HG02973 (cell line): ENCODE data around the gene AREG.
"Not testable (repeated sequence)": the region's sequence is repeated elsewhere in the genome, so short reads cannot be mapped to it uniquely, and the experiment has no call there.

Source experiments
- ATAC-seq: cut with Tn5 transposase; IDR thresholded peaks from one replicate; pipeline ENCODE4 v1.9.1; 2021; ENCODE audit warnings: moderate library complexity; ENCODE audit not compliant: unreplicated experiment

Gene AREG, protein sequence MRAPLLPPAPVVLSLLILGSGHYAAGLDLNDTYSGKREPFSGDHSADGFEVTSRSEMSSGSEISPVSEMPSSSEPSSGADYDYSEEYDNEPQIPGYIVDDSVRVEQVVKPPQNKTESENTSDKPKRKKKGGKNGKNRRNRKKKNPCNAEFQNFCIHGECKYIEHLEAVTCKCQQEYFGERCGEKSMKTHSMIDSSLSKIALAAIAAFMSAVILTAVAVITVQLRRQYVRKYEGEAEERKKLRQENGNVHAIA

DNA sequence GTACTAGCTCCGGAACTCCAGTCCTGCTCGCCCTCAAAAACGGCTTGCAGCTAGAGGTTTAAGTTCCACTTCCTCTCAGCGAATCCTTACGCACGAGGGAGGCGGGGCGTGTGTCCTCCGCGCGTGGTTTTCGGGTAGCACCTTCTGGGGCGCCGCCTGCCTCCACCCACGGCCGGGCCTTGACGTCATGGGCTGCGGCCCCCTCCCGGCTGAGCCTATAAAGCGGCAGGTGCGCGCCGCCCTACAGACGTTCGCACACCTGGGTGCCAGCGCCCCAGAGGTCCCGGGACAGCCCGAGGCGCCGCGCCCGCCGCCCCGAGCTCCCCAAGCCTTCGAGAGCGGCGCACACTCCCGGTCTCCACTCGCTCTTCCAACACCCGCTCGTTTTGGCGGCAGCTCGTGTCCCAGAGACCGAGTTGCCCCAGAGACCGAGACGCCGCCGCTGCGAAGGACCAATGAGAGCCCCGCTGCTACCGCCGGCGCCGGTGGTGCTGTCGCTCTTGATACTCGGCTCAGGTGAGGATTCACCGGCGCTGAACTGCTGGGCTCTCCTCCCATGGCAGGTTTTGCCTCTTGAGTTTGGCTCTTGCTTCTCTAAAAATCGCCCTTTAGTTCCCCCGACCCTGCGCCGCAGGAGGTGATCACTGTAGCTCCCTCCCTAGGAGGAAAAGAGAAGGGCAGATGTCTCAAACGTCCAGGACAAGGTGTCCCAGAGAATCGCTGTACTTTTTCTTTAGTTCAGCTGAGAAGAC, at the start of gene AREG:
Gene AREG (plus strand): TSS at position 246 of the 752 bp plus-strand sequence. CDS start 210 bp downstream, at position 456.
- peak; percentile 84 for ATAC-seq

DNA sequence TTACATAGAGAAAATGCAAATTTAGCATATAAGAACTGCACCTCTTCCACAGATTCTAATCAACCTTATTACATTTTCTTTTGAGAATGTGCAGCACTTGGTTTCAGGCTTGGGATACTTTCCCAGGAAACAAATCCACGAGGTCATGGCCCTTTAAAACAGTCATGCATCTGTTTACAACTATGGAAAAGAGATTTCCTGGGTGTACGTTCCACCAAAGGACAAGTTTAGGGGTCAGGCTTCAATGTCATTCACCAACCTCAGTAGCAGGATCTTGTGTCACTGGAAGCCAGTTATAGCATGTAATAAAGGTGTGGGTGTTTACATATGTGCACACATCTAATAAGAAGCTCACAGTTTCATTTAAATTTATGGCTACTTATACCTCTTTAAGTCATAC, 49.3 kb upstream of the AREG start:
- ATAC-seq: no peak

DNA sequence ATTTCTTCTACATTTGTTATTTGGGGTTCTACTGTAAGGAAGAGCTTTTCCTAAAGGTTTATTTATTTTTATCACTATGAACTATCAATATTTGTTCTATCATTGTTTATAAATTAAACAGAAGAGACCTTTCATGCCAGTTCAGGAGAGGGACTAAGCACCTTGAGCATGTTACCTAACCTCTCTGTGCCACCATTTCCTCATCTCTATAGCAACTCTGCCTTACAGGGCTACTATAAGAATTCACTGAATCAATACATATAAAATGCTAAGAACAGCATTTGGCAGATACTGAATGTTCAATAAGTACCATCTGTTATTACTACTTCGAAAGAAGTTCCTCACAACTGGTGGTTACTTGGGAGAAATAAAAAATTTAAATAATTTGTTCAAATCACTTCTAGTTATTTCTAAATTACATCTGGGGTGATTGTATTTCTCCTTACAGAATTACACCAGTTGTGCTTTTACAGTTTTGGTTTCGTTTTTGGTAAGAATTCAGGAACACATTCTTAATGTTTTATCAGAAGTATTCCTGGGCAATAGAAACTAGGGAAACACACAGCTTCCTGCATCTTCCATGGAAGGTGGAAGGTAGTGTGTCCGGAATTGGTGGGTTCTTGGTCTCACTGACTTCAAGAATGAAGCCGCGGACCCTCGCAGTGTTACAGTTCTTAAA, 47.0 kb upstream of the AREG start:
- ATAC-seq: no peak

- not testable (repeated sequence) for ATAC-seq
Measured at GRCh38 chr4:74398894-74399589, 45.9 kb upstream of the AREG start.

- no peak for ATAC-seq
Measured at GRCh38 chr4:74400395-74400794, 44.5 kb upstream of the AREG start.

DNA sequence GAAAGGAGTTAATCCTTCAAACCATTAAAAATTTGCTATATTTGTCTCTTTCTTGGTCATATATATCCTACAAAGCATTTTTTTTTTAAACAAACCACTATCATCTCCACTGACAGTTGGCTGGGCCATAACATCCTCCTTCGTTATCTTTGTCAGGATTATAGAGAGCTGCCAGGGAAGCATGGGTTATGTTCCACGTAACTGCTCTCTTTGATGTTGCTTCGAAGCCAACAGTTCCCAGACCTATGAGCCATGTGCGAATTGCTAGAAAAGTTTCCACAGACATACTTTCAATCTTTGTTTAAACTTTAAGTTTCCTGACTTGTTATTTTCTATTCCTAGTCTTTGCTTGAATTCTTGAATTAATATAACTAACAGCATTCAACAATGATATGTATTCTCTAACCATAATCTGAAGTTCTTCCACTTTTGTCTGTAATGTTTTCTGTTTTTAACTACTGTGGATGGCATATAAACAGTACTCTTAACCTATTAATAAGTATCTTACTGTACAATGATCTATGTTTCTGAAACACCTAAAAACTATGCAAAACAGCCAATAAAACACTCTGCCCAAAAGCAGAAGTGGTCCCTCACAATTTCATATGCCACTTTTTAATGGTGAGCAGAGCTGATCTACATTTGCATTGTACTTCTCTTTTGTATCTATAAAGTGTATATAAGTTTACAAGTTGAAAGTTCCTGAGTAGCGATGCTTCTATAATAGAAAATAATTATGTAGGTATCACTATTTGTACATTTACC, 42.1 kb upstream of the AREG start:
- peak; percentile 90 for ATAC-seq

- ATAC-seq: no peak
Measured at GRCh38 chr4:74407891-74408290, 37.0 kb upstream of the AREG start.

GRCh38 chr4:74408639-74409038, 36.3 kb upstream of the AREG start:
- ATAC-seq: no peak

DNA sequence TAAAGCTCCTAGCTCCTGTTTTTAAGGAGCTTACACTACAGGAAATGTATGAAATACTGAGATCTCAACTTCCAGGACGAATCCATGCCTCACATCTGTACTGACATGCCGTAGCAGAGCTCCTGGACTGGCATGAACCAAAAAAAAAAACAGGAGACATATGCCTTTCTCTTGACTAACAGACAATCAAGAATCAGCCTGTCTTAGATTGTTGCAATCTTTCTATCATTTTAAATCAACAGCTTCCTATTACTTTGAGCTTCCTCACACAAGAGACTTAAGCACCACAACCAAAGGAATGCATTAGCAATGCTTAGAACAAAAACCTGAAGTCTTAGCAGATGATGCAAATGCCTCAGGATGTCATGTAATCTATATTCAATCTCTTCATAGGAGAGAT, 34.7 kb upstream of the AREG start:
- no peak for ATAC-seq

DNA sequence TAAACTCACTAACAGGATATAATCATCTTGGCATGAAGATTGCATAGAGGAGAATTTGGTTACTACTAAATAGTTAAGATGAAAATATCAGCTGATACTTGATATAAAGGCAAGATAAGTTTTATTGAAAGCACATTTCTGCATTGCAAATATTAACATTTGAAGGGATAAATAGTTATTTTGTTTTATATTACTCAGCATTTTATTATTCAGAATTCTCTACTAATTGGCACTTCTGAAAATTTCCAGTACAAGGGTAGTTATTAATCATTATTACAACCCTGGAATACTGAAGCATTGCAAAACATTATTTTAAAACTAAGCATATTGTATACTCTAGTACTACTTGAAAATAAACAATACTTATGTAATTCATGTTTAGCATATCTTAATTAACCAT, 32.7 kb upstream of the AREG start:
- no peak for ATAC-seq

GRCh38 chr4:74413265-74413664, 31.7 kb upstream of the AREG start:
- ATAC-seq: no peak

DNA sequence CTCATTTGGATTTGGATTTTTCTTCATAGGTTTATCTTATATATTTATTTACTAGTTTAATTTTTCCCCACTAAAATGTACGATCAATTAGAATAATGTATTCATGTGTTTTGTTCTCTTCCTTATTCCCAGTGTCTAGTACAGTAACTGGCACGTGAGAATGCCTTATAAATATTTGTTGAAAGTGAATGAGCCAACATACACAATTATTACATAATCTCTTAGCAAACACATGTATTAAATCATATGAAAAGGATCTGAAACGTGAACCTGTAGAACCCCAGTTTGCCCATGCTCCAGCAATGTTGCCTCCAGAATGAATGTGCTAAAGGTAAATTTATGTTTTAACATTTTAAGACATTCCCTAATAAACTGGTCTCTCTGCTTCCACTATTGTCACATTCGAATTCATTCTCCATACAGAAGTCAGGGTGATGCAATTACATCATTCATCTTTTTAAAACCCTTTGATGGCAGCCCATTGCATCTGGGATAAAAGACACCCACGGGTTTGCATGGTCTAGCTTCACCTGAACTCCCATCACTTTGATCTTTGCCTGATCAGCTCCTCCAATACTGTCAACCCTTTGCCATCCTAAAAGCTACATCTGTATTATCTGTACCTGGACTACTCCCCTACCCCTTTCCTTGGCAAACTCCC, 30.7 kb upstream of the AREG start:
- ATAC-seq: no peak

DNA sequence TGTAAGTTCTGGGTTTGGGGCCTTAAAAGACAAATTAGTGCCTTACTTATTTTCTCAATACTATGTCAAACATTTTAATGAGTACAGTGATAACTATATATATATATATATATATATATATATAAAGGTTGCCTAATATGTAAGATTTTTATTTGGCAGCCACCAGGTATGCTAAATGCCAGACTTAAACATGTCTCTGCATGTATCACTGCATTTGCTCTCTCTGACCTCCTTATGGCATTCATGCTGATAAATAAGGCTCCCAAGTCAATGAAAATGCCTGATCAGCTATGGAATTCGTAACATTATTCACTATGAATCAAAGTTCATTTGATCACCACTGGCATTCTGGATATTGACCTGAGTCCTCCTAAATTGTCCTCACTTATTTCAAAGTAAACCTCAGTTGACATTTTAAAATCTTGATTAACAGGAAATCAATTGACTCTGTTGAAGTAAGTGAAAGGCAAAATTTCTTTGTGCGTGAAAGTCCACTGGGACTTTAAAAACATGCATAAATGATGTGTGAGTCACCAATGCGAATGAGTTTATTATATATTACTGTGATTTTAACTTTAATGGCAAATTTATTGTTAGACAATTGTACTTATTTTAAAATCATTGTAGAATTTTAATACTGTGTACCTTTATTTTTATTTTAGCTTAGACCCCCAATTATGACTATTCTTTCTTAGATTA, 29.2 kb upstream of the AREG start:
- ATAC-seq: no peak

DNA sequence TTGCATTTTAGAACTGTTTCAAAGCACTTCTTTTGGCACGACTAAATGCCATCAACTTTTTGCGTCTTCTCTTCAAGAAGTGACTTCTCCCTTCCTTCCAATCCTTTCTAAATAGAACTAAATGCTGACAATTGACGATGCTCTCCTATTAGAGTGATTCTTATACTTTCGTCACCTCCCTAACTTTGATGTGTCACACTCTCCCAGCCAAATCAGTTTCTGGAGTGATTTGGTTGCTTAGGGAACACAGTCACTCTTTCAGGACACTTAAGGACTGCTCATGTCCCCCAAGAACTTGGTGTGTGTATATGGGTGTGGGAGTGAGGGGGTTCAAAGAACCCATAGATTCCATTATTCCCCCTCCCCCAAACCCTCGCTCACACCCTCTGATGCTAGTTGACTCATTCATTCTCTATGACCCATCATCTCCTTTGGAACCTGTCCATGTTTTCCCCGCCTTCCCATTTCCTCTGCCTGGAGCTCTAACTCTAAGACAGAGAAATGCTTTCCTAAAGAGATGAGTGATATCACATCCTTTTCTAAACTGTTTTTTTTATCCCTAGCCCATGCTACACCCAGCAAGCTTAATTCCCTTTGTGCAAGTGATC, 26.8 kb upstream of the AREG start:
- no peak for ATAC-seq

DNA sequence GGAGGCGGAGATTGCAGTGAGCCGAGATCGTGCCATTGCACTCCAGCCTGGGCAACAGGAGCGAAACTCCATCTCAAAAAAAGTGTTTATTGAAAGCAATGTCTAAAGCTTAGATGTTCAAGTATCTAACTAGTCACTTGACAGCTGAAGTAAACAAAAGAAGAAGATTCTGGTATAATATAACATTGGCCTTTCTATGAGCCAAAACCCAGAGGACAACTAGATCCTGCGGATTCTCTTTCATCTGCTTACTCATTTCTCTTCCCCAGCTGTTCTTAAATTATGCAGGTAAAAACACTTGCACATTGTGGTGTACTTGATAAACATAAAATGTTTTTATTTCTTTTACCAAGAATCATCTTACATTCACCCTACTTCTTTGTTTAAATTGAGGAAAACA, 24.1 kb upstream of the AREG start:
- ATAC-seq: no peak

DNA sequence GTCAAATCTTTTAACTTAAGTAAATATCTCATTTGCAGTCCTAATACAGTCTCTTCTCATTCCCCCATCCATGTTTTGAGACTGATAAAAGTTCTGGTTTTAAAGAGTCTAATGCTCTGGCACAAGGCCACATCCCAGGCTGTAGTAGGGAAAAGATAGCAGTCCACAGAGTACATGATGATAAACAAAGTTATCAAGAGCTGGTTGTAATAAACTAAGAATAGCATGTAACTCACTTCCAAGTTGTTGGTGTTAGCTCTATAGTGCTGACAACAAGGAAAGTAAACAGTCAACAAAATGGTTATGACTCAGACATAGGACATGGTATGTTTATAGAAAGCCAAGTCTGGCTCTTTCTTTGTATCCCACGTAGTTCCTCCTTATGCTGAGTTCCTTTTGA, 21.8 kb upstream of the AREG start:
- ATAC-seq: no peak

GRCh38 chr4:74424111-74424510, 20.8 kb upstream of the AREG start:
- no peak for ATAC-seq

GRCh38 chr4:74426101-74426500, 18.8 kb upstream of the AREG start:
- ATAC-seq: no peak

DNA sequence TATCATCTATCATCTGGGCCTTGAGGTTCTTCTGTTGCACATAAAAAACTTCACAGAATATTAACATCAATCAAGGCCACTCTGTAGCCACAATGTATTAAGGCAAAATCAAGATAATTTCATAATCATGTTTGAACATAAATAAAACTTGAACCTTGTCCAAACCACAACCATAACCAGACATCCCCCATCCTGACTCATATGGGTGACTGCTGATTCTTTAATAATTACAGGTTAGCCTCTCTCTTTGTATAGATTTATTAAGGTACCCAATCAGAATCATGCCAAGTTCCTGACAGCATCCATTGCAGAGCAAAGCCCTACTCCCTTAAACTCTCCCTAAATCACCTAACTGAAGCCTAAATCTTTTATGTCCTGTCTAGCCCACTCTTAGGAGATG, 16.7 kb upstream of the AREG start:
- no peak for ATAC-seq
